ENCODE results near the gene UCK2. TPM values are rescaled to one million over a fixed set of nuclear protein-coding genes. Genes with fewer than 3 reads are reported as not detected.

The UCK2 gene
- total RNA-seq, 1 experiment from 2014 or later, result 88.4 TPM

- no peaks in the 10 kb centered on the region for H3K36me3 ChIP-seq (ENCODE audit: control insufficient read depth in 1 of 2, insufficient read depth in 2 of 2, low read length in 2 of 2)
- CTCF ChIA-PET, result no interaction called here
- no peaks in the 10 kb centered on the region for H3K9me3 ChIP-seq (ENCODE audit: control insufficient read depth in 1 of 2, insufficient read depth in 1 of 2, low read depth in 1 of 2, low read length in 2 of 2)
- H4K20me1 ChIP-seq (ENCODE audit: insufficient read depth), result peaks cover 63% of the 10 kb centered on the region; the same call in 1 of the 2 replicates
- no peak for DNase-seq (ENCODE audit: low read depth, low spot score)
- peaks cover 100% of the 10 kb centered on the region for H3K79me2 ChIP-seq (ENCODE audit: insufficient read depth, low read length)
- no peak overlapping the region for H2AFZ ChIP-seq (ENCODE audit: low read depth, low read length, poor library complexity, severe bottlenecking)
- intact Hi-C loops (cut with micrococcal nuclease), result no loop called here
- H3K4me3 ChIP-seq (replicated peaks in 1 of 2; ENCODE audit: low read depth in 1 of 2, low read length in 2 of 2), result no peak overlapping the region
- ATAC-seq, result no peak
- peaks cover 17 to 41% of the 10 kb centered on the region in 2 experiments for H3K4me1 ChIP-seq (ENCODE audit: control insufficient read depth in 1 of 2, insufficient read depth in 2 of 2, low read length in 2 of 2)
- no peaks in the 10 kb centered on the region for H3K27me3 ChIP-seq (ENCODE audit: insufficient read depth, low read length)
- H3K27ac ChIP-seq (ENCODE audit: low read depth, low read length), result no peak overlapping the region
- TF ChIP-seq ELF1 (IDR thresholded peaks at IDR 0.05; ENCODE audit: borderline replicate concordance, low read depth), result no peak
- H3K9ac ChIP-seq (ENCODE audit: low read length), result no peak overlapping the region
- no TSS peak for BruUV-seq (replicated peaks)
- RAD21 ChIA-PET (ENCODE audit: low non-redundant PET in 1 of 2, low total read pairs in 2 of 2, uncharacterized antibody in 2 of 2, unreplicated experiment in 2 of 2), result no interaction called here
- H3K4me2 ChIP-seq (ENCODE audit: low read length), result peak overlapping the region; percentile 51
- POLR2A ChIA-PET, result no interaction called here
- no peaks in the 10 kb centered on the region for H3K9me2 ChIP-seq (ENCODE audit: insufficient read depth)
These were observed 14.7 kb downstream of the UCK2 start for GRCh38 chr1:165842023-165842670.

DNA sequence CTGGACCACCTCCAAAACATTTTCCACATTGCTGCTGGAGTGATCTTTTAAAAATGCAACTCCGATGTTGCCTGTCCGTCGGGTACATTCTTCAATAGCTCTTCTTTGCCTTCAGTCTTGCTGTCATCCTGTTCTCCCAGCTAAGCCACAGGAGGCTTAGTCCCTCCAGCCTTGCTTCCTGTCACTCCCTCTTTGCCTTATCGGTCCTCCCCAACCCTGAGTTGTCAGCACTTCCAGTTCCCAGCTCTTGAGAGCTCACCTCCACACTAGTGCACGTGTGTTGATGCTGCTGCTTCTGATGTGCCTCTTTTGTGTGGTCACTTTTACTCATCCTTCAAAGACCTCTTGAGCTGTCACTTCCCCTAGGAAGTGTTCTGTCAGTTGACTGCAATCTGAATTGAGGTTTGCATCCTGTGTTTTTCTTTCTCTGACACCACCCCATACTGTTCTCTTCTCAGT, 15.3 kb downstream of the UCK2 start:
- no TSS peak for BruUV-seq (replicated peaks)
- H3K9me3 ChIP-seq (ENCODE audit: control insufficient read depth in 1 of 2, insufficient read depth in 1 of 2, low read depth in 1 of 2, low read length in 2 of 2), result no peaks in the 10 kb centered on the region
- ChIA-PET CTCF (no interaction called here), POLR2A (no interaction called here), RAD21 (ENCODE audit: low non-redundant PET in 1 of 2, low total read pairs in 2 of 2, uncharacterized antibody in 2 of 2, unreplicated experiment in 2 of 2) (no interaction called here)
- H3K4me1 ChIP-seq (ENCODE audit: control insufficient read depth in 1 of 2, insufficient read depth in 2 of 2, low read length in 2 of 2), result peaks cover 17 to 41% of the 10 kb centered on the region in 2 experiments
- no peak overlapping the region for H3K9ac ChIP-seq (ENCODE audit: low read length)
- H3K36me3 ChIP-seq (ENCODE audit: control insufficient read depth in 1 of 2, insufficient read depth in 2 of 2, low read length in 2 of 2), result no peaks in the 10 kb centered on the region
- no peak overlapping the region for H3K4me3 ChIP-seq (replicated peaks in 1 of 2; ENCODE audit: low read depth in 1 of 2, low read length in 2 of 2)
- H4K20me1 ChIP-seq (ENCODE audit: insufficient read depth), result peaks cover 62% of the 10 kb centered on the region; the same call in 1 of the 2 replicates
- H3K79me2 ChIP-seq (ENCODE audit: insufficient read depth, low read length), result peaks cover 100% of the 10 kb centered on the region
- no peaks in the 10 kb centered on the region for H3K27me3 ChIP-seq (ENCODE audit: insufficient read depth, low read length)
- no peaks in the 10 kb centered on the region for H3K9me2 ChIP-seq (ENCODE audit: insufficient read depth)
- H3K4me2 ChIP-seq (ENCODE audit: low read length), result peak overlapping the region; percentile 51
- ATAC-seq, result peak; percentile 24; the same call in 1 of the 2 replicates
- DNase-seq (ENCODE audit: low read depth, low spot score), result no peak
- no peak overlapping the region for H3K27ac ChIP-seq (ENCODE audit: low read depth, low read length)
- TF ChIP-seq FOSL1 (IDR thresholded peaks at IDR 0.05; ENCODE audit: low read depth), result no peak
- no peak for TF ChIP-seq ELF1 (IDR thresholded peaks at IDR 0.05; ENCODE audit: borderline replicate concordance, low read depth)
- no peak for TF ChIP-seq SP1 (IDR thresholded peaks at IDR 0.05; ENCODE audit: low read depth)
- TF ChIP-seq YY1 (IDR thresholded peaks at IDR 0.05; ENCODE audit: extremely low read depth, insufficient replicate concordance, low read depth, low read length), result no peak
- intact Hi-C loops (cut with micrococcal nuclease), result no loop called here
- H2AFZ ChIP-seq (ENCODE audit: low read depth, low read length, poor library complexity, severe bottlenecking), result no peak overlapping the region

Measured in HCT116 (cell line).